ENCODE results near the gene PARP14.
A peak's percentile ranks its signal among the peaks of the same experiment; 100 is the strongest.
"Not testable (repeated sequence)": the region's sequence is repeated elsewhere in the genome, so short reads cannot be mapped to it uniquely, and the experiment has no call there.

The PARP14 gene

DNA sequence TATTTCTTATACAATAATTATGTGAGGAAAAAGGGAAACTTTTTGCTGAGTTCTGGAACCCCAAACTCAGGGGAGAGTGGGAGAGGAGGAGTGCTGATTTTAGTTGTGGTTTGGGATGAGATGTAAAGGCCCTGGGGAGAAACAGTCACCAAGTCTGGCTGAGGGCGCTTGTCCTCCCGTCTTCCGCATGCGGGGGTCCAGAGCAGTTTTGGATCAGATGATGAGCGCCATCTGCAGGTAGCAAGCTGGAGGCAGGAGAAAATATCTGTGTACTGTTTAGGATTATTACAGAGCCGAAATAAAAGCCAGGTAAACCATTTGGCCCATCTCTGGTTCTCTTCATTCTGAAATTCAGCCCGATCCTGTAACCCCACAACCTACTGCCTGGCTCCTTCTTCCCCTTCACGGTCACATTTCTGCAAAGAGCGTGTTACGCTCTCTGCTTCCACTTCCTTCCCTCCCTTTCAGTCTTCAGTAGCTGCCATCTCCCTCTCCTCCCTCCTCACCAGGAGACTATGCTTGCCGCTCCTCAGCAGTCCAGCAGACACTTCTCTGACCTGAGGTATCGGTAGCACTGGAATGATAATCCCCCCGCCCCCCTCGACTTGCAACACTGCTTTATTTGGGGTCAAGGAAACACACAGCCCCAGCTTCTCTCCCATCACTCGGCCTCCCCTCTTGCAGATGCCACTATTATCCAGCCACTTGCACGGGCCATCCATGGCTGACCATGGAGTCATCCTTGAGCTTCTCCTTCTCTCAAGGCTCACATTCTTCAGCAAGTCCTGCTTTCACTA is 1.4 kb upstream of the PARP14 start:
- peak; percentile 36 for DNase-seq (ENCODE audit: low read depth)

DNA sequence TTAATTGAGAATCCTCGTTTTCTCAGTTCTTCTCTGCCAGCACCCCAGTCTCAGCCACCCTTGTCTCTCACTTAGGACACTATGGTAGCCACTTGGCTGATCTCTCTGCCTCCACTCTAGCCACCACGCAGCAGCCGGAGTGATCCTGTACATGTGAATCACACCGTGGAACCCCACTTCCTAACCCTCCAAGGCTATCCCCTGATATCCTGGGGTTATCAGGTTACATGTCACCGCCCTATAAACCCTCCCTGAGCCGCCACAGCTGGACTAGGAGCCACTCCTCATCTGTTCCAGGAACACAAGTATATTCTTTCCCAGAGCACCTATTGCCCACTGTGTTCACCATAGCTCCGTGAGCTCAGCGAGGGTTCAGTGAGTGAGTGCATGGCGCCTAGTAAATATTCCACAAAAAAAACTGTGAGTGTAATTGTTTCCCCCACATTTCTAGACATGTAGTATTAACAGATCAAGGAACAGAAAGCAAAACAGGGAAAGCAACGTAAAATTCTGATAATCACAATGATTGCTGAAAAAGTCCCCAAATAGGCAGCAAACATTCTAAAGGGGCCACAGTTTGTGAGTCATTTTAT is 661 bp upstream of the PARP14 start:
- no peak for DNase-seq (ENCODE audit: low read depth)

DNA sequence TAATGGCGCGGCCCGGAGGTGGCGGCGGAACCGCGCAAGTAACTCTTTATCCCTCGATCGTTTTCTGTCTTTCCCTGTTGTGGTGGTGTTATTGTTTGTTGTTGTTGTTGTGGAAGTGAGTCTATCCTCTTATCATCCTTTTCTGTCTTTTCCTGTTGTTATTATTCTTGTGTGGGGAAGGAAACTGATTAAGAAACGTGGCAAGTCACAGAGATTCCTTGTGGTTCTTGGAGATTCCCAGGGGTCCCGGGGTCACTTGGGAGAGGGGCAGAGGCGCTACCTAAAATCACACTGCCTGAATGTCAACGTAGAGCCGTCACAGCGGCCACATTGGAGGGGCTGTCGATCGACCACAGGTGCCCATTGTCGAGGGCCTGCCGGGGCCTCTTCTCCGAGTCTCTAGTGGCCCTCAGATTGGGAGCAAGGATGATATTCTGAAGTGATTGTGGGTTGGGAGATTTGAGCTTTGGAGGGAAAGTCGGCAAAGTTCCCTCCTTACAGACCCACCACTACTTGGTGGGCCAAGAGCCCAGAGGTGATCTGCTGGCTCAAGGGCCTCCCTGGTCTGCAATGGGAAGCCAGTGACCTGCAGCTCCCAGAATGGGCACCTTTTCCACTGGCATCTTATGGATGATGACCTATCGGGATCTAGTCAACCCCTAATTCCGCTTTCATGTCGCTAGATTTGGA is 790 bp downstream of the PARP14 start:
- DNase-seq (ENCODE audit: low read depth) = no peak

DNA sequence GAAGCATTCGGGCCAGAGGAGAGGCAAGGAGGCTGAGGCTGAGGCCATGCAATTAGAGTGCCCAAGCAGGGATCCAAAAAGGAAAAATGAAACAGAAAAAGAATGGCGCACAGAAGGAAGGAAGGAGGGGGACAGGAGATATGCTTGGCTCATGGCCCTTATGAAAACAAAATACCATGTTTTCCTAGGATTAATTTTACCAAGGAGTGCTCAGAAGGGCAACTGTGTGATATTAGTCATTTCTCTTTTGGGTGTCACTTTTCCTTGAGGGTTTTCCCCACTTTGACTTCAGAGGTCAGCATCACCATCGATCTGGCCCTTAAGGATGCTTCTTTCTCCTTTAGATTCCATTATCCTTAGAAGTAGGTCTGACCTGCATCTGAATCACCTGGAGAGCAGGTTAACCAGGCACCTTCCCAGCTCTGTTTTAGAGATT is 1.4 kb downstream of the PARP14 start:
- DNase-seq (ENCODE audit: low read depth) = no peak

DNA sequence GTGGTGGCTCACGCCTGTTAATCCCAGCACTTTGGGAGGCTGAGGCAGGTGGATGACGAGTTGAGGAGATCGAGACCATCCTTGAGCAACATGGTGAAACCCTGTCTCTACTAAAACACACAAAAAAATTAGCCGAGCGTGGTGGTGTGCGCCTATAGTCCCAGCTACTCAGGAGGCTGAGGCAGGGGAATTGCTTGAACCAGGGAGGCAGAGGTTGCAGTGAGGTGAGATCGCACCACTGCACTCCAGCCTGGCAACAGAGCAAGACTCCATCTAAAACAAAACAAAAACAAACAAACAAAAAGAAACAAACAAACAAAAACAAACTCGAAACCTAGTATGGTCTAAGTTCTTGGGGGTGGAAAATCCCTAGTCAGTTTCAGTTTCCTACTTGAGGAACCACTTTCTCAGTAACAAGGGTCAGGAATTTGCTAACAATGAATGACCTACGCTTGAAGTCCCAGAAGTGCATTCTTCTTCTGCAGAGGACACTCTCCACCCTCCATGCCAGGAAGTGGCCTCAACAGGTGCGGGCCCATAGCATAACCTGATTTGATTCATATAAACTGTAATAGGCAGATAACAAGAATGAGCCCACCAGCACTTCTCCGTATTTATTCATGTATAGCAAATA is 2.3 kb downstream of the PARP14 start:
- DNase-seq (ENCODE audit: low read depth) = not testable (repeated sequence)

DNA sequence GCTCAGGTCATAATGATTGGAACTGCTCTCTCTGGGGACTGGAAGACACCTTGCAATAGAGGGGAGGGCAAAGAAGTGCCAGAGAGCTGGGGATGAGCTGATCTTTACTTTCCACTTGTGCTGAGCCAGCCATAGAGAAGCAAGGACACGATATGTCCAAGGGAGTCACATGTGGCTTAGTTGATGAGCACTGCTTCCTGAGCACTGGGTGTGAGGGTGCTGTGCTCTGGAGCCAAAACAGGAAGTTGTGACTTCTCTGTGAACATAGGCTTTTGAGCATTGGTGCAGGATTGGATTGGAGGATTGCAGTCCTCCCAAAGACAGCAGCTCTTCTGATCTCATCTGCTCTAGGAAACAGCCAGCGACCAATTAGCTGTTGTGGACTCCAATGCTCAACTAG is 6.7 kb downstream of the PARP14 start:
- no peak for DNase-seq (ENCODE audit: low read depth)

DNA sequence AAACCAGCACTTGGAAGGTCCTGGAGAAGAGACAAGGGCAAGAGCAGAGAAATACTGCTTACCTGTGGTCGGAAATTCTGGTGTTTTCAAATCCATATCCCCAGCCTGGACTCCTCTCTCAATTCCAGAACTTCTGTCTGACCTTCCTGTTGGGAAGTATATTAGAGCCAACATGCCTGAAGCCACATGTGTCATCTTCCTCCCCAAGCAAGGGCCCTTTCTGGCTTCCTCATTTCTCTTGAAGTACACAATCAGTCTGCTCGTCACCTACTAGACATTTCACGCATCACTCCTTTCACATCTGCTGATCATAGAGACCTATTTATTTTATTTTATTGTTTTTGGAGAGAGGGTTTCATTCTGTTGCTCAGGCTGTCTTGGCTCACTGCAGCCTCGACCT is 8.4 kb downstream of the PARP14 start:
- no peak for DNase-seq (ENCODE audit: low read depth)

DNA sequence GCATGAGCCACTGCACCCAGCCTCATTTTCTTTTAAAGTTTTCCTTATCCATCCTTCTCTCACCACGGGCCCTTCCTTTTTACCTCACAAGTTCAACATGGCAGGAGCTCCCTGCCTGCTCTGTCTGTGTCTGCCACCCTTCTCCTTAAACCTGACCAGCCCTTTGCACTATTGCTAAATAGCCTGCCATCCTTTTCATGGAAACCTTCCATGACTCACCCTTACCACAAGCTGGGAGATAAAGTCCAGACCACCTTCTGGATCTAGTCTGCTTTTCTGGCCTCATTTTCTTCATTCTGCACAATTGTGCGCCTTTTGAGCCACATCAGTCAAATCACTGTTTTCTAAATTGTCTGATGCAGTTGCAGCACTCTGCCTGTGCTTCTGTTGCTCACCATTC is 8.9 kb downstream of the PARP14 start:
- DNase-seq (ENCODE audit: low read depth) = no peak

DNA sequence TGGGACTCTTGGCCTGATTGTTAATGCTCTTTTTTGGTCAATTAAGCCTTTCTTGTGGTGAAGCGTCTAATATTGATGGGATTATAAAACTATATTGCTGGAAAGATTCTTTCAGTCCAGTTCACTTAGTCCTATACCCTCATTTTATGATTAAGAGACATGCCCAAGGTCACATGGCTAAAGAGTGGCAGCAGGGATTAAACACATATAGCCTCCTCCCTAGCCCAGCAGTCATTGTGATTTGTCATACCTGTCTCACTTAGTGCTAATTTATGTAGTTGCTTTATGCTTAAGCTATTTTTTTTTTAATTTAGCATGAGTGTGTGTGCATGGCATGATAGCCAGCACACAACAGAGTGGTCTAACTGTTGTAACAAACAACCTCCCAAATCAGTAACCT is 9.5 kb downstream of the PARP14 start:
- DNase-seq (ENCODE audit: low read depth) = no peak

DNA sequence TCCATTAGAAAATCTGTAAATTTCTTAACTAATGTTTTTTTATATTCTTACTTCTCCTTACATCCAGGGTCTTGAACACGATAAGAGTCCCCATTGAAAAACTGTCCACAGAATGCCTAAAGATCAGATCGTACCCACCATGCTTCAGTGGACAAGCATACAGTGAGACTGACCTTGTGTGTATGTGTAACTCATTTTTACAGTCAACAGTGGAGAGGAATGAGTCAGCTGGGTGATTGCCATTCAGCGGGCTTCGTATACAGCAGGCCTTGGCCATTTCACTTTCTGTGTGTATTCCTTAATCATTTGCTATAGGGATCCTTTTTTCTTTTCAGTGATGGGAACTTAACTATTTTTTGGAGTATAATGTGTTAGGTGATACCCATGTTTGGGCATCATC is 10.6 kb downstream of the PARP14 start:
- DNase-seq (ENCODE audit: low read depth) = peak; percentile 61

DNA sequence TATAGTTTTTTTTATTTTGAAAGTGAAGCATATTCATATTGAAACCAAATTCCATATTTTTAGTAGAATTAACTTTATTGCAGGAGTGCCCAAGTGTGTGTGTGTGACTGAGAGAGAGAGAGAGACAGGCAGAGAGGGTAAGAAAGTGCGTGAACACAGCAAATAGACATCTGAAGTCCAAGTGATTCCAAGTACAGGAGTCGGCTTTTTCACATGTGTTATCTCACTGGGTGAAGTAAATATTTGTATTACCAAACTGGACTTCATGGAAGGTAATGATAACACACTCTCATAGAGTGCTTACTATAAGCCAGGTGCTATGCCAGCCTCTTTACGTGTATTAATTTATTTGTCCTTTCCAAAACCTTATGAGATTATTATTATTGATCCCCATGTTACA is 12.0 kb downstream of the PARP14 start:
- DNase-seq (ENCODE audit: low read depth) = no peak

DNA sequence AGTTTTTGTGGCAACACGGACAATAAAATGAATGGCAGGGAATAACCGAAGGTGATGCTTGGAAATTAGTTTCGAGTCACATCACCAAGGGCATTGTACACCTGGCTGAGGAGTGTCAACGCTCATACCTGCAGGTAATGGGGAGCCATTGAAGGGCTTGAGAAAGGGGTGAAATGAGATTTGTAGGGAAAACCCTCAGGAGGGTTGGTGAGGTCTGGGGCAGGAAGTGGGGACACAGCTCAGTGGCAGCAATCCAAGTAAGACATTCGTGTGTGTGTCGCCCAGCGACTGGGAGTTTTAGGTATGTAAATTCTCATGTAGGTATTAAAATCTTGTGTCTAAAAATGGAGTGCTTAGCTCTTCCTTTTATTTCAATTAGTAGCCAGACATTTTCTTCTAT is 14.3 kb downstream of the PARP14 start:
- DNase-seq (ENCODE audit: low read depth) = no peak

DNA sequence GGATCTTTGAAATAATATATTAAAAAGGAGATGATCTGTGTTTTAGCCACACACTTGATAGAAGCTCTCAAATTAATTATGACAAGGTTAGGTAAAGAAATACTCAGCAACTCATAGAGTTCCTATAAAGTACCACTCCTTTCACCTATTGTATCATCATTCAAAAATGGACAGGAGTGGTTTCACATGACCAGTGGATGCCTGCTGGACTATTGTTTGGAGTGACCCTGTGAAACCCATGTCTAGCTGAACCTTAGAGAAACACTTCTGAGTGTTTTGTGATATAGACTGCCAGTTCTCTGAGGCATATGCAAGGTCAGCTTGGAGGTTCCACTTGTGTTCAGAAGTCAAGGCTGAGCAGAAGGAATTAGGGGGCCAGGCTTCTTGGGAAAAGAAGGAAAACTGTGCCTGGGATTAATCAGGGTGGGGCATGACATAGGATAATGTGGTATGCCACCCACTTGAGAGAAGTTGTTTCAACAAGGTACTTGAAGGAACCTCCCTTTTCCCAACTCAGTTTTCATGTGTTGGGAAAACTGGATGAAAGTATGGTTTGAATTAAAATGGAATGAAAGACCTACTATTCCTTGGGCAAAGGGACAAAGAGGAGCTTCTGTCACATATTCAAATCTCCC is 15.4 kb downstream of the PARP14 start:
- DNase-seq (ENCODE audit: low read depth) = no peak

DNA sequence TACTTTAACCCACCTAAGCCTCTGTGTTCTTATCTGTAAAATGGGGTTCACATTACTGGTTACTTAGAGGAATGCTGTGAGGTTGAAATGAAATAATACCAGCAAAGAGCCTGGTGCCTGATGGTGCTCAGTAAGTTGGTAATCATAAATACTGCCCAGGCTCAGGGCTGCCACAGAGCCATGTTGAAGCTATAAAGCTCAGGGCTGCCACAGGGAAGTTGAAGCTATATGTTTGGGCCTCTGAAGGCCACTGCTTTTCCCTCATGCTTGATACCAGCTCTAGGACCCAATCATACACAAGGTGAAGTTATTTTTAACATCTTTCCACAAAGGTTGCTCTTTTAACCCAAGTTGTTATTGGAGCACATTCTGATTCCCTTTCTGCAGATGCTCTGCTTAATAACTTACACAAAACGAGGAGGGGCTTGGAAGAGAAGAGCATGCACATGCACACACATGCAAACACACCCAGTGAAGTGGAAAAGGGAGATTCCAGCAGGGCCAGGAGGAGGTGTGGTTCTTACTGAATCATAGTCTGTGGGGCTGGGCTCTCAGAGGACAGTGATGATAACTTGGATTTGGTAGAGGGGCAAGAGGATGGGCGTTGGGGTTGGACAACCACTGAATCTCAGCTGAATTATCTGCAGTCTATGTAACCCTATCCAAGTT is 17.4 kb downstream of the PARP14 start:
- peak; percentile 24 for DNase-seq (ENCODE audit: low read depth)

DNA sequence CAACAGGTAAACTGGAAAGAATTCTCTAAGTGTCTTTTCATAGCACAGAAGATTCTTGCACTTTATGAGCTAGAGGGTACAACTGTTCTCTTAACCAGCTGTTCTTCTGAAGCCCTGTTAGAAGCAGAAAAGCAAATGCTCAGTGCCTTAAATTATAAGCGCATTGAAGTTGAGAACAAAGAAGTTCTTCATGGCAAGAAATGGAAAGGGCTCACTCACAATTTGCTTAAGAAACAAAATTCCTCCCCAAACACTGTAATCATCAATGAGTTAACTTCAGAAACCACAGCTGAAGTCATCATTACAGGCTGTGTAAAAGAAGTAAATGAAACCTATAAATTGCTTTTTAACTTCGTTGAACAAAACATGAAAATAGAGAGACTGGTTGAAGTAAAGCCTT is 19.6 kb downstream of the PARP14 start:
- no peak for DNase-seq (ENCODE audit: low read depth)

DNA sequence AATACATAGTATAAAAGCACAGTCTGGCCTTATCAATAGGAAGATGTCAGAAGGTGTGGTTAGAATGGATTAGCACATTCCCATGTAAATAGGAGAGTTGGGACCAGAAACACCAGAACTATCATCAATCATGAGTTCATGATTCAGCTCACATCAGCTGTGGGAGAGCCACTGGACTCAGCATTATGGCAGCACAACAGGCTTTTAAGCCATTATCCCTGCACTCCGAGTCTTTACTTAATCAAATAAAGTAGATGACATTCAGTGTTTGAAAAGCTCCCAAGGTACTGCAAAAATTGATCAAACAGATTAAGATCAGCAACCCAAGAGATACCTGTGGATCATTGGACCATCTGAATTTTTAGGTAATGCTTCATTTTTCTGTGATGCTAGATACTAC is 24.7 kb downstream of the PARP14 start:
- no peak for DNase-seq (ENCODE audit: low read depth)

DNA sequence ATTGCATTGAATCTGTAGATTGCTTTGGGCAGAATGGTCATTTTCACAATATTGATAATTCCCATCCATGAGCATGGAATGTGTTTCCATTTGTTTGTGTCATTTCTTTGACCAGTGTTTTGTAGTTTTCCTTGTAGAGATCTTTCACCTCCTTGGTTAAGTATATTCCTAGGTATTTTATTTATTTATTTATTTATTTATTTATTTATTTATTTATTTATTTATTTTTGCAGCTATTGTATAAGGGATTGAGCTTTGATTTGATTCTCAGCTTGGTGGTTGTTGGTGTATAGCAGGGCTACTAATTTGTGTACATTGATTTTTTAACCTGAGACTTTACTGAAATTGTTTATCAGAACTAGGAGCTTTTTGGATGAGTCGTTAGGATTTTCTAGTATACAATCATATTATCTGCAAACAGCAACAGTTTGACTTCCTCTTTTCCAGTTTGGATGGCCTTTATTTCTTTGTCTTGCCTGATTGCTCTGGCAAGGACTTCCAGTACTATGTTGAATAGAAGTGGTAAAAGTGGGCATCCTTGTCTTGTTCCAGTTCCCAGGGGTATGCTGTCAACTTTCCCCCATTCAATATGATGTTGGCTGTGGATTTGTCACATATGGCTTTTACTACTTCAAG is 30.1 kb downstream of the PARP14 start:
- not testable (repeated sequence) for DNase-seq (ENCODE audit: low read depth)

DNA sequence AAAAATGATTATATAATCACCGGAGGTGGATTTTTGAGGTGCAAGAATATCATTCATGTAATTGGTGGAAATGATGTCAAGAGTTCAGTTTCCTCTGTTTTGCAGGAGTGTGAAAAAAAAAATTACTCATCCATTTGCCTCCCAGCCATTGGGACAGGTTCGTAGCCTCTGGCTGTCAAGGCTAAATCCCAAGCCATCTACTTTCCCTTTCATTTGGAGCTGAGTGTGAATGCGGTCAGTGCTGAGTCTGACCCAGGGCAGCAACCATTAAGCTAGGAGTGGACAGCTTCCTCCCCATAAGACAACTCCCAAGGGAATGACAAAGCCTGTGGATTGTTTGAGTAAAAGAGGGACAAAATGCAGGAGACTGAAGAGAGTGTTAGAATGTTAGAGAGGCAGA is 33.6 kb downstream of the PARP14 start:
- no peak for DNase-seq (ENCODE audit: low read depth)

DNA sequence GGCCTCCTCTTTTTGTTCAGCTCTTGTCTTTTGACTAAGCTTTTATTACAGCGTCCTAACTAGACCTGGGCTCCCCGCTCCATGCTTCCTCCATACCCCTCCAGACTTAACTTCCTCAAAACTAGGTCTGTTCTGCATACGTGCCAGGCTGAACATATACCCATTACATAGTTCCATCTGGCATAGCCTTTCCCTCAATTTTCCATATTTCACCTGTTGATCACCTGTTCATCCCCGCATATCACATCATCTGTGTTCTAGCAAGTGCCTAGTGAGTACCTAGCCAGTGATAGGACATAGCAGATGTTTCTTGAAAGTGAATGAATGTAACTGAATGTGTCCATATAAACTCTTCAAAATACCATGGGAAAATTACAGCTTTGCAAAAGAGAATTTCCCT is 36.0 kb downstream of the PARP14 start:
- no peak for DNase-seq (ENCODE audit: low read depth)

DNA sequence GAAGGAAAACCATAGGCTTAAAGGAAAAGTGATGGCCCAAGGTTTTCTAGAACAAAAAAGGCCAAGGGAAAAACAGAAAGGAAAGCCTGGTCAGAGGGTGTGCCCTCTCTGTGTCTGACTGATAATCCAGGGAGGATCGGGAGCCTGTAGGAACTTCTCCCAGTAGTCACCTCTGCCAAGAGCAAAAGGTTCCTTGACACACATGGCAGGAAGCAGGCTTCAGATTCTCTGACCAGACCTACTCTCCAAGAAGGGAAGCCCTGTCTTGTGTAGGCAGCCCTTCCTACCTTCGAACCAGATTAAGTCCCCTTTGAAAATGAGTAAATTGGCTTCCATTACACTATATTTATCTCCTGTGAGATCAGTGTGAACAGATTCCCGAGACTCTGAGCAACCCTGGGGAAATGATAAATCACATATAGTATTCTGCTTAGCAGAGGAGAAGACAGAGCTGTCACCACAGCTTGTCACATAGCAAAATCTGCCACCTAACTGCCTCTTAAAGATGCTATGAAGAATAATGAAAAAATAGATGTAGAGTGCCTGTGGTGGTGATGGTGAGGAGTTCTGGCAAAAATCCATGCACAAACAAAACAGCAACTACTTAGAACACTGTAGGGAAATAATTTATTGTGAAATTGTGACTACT is 38.8 kb downstream of the PARP14 start:
- no peak for DNase-seq (ENCODE audit: low read depth)

DNA sequence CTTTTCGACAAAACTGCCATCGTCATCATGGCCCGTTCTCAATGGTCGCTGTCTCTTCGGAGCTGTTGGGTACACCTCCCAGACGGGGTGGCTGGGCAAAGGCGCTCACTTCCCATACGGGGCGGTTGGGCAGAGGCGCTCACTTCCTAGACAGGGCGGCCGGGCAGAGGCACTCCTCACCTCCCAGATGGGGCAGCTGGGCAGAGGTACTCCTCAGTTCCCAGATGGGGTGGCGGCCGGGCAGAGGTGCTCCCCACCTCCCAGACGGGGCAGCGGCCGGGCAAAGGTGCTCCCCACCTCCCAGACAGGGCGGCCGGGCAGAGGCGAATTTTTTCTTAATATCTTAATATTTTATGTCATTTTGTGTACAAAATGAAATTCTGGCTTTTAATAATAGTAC is 44.5 kb downstream of the PARP14 start:
- DNase-seq (ENCODE audit: low read depth) = no peak

Measured in non-pigmented ciliary epithelial cell (primary cell).